Progenitor cell of endocrine pancreas (in vitro differentiated cells): Measurements from ENCODE around the gene DOC2A. TPM values are rescaled to one million over a fixed set of nuclear protein-coding genes. Genes with fewer than 3 reads are reported as not detected.

Experiments used
- DNase-seq: peaks from one replicate; pipeline ENCODE4 v3.0.0; 2021; ENCODE audit warnings: low spot score; ENCODE audit not compliant: unreplicated experiment
- H3K27ac Mint-ChIP-seq: 2 replicates; pipeline ENCODE4 v1.8.0; 2021; ENCODE audit warnings: mild to moderate bottlenecking, moderate library complexity, mixed read lengths
- H3K27me3 Mint-ChIP-seq: 2 replicates; pipeline ENCODE4 v1.8.0; 2021; ENCODE audit warnings: mixed read lengths
- H3K36me3 Mint-ChIP-seq: 2 replicates; pipeline ENCODE4 v1.8.0; 2022; ENCODE audit warnings: mixed read lengths; ENCODE audit not compliant: insufficient read depth
- H3K4me1 Mint-ChIP-seq: 2 replicates; pipeline ENCODE4 v1.8.0; 2021; ENCODE audit warnings: low read depth, mixed read lengths
- H3K4me3 Mint-ChIP-seq: 2 replicates; pipeline ENCODE4 v1.8.0; 2021; ENCODE audit warnings: low read depth, mild to moderate bottlenecking, moderate library complexity, mixed read lengths
- H3K9me3 Mint-ChIP-seq: 2 replicates; pipeline ENCODE4 v1.8.0; 2021; ENCODE audit warnings: low read depth, mixed read lengths
- CTCF ChIP-seq: fragments of 200-600 bp; sonication (generic); IDR thresholded peaks from one replicate; pipeline ENCODE4 v1.5.0; 2021; ENCODE audit warnings: antibody characterized with exemption, mild to moderate bottlenecking; ENCODE audit not compliant: unreplicated experiment
- total RNA-seq: library from RNA; stranded (reverse); gene quantifications from 2 replicates; pipeline ENCODE4 v1.2.1, GENCODE V29; 2021

The DOC2A gene
- total RNA-seq, 1 donor from 2014 or later: 5.0 TPM

GRCh38 chr16:29989111-29989858 lies 21.5 kb downstream of the DOC2A start:
- H3K4me1 Mint-ChIP-seq: peaks cover 2% of the 10 kb centered on the region
- H3K4me3 Mint-ChIP-seq: no peak overlapping the region
- H3K27me3 Mint-ChIP-seq: no peaks in the 10 kb centered on the region
- no peaks in the 10 kb centered on the region for H3K9me3 Mint-ChIP-seq
- H3K36me3 Mint-ChIP-seq: peaks cover 14% of the 10 kb centered on the region
- H3K27ac Mint-ChIP-seq: peak overlapping the region; percentile 51
- no peak for TF ChIP-seq CTCF
- DNase-seq: no peak

- Mint-ChIP-seq H3K4me1 (no peaks in the 10 kb centered on the region), H3K36me3 (peaks cover 17% of the 10 kb centered on the region), H3K4me3 (no peak overlapping the region), H3K9me3 (no peaks in the 10 kb centered on the region), H3K27me3 (no peaks in the 10 kb centered on the region), H3K27ac (peak overlapping the region; percentile 51)
- no peak for DNase-seq
- no peak for TF ChIP-seq CTCF
These were observed 22.3 kb downstream of the DOC2A start for GRCh38 chr16:29988346-29989075.

- TF ChIP-seq CTCF: no peak
These were observed 23.3 kb downstream of the DOC2A start for GRCh38 chr16:29987371-29988085.

GRCh38 chr16:29986931-29987330 lies 23.9 kb downstream of the DOC2A start:
- no peak overlapping the region for H3K4me3 Mint-ChIP-seq
- H3K36me3 Mint-ChIP-seq: peaks cover 22% of the 10 kb centered on the region
- no peaks in the 10 kb centered on the region for H3K9me3 Mint-ChIP-seq
- no peaks in the 10 kb centered on the region for H3K4me1 Mint-ChIP-seq
- no peak overlapping the region for H3K27ac Mint-ChIP-seq
- no peaks in the 10 kb centered on the region for H3K27me3 Mint-ChIP-seq
- DNase-seq: no peak
- no peak for TF ChIP-seq CTCF

More at GRCh38 chr16:29987371-29988085, 23.3 kb downstream of the DOC2A start:
- Mint-ChIP-seq H3K27me3 (no peaks in the 10 kb centered on the region), H3K4me1 (no peaks in the 10 kb centered on the region), H3K4me3 (no peak overlapping the region), H3K27ac (no peak overlapping the region), H3K9me3 (no peaks in the 10 kb centered on the region), H3K36me3 (peaks cover 20% of the 10 kb centered on the region)
- DNase-seq: no peak

GRCh38 chr16:29986231-29986630 lies 24.6 kb downstream of the DOC2A start:
- Mint-ChIP-seq H3K4me1 (no peaks in the 10 kb centered on the region), H3K36me3 (peaks cover 22% of the 10 kb centered on the region), H3K4me3 (no peak overlapping the region), H3K9me3 (no peaks in the 10 kb centered on the region), H3K27me3 (no peaks in the 10 kb centered on the region), H3K27ac (no peak overlapping the region)
- DNase-seq: no peak
- TF ChIP-seq CTCF: no peak
